ENCODE measurements around the gene CHST11. TPM values are rescaled to one million over a fixed set of nuclear protein-coding genes. Genes with fewer than 3 reads are reported as not detected.
A peak's percentile ranks its signal among the peaks of the same experiment; 100 is the strongest.

CHST11 gene
- total and polyA plus RNA-seq, 9 of the 15 experiments (the other 6 are each of a cell fraction or from before 2014, with no cell fraction given): 2.3 to 38.7 (median 15.0) TPM

DNA sequence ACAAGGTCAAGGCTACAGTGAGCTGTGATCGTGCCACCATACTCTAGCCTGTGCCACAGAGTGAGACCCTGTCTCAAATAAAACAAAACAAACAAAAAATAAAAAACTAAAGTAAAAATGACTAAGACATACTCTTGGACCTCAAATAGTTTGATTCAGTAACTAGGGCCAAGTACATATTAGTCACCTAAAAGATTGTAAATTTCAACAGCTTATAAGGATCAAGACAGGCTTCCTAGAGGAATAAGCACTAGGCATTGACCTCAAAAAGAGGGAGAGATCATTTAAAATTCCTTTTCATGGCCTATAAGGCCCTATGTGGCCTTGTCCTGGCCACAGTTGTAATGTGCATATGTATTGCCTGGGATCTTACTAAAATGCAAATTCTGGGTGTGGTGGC lies 46.0 kb upstream of the CHST11 start:
- no peaks in the 10 kb centered on the region for H3K36me3 ChIP-seq (ENCODE audit: control insufficient read depth, insufficient read depth, low read length)
- H3K9me3 ChIP-seq (replicated peaks; ENCODE audit: control insufficient read depth, insufficient read depth, low read depth, low read length): no peaks in the 10 kb centered on the region
- intact Hi-C loops (cut with micrococcal nuclease) (no loop called here), in situ Hi-C loops (cut with MboI) (no loop called here)
- POLR2A ChIA-PET: interaction anchor here (1.0 kb wide), 1 partner anchor 11 kb away, joined by 3 read pairs; no protein-coding TSS in a partner anchor
- no peaks in the 10 kb centered on the region for H3K79me2 ChIP-seq (ENCODE audit: control insufficient read depth, insufficient read depth, low read length)
- TF ChIP-seq RBM22 (IDR thresholded peaks at IDR 0.05; ENCODE audit: low read depth, low read length, poor library complexity, severe bottlenecking): no peak
- no peaks in the 10 kb centered on the region for H3K9me1 ChIP-seq (ENCODE audit: control insufficient read depth, insufficient read depth, low read length)
- H2AFZ ChIP-seq (ENCODE audit: low read depth, low read length): no peak overlapping the region
- no peak overlapping the region for H3K27ac ChIP-seq (ENCODE audit: extremely low read depth, low read depth, low read length)
- peaks cover 14% of the 10 kb centered on the region in 2 experiments; a peak in 3 of 5 replicates for H3K4me1 ChIP-seq (replicated peaks in 1 of 2; ENCODE audit: control insufficient read depth in 2 of 2, insufficient read depth in 2 of 2, low read length in 2 of 2)
- H3K4me2 ChIP-seq (ENCODE audit: insufficient read depth, low read length): no peak overlapping the region
- H3K4me3 ChIP-seq: no peak overlapping the region
- 67% methylated on average over 1 of the region's 1 CpG for WGBS (ENCODE audit: insufficient coverage, low coverage, missing lambda C conversion rate)
- H3K27me3 ChIP-seq (ENCODE audit: control insufficient read depth in 2 of 2, insufficient read depth in 2 of 2, low read length in 2 of 2): no peaks in the 10 kb centered on the region; a peak in 1 of 5 replicates
- BruUV-seq (replicated peaks): no TSS peak
- no peak for ATAC-seq
- no peak for DNase-seq (ENCODE audit: extremely low read depth in 1 of 4, low spot score in 3 of 4)
- FAIRE-seq: no peak
- no peak overlapping the region for H3K9ac ChIP-seq (ENCODE audit: insufficient read depth in 1 of 2, low read depth in 2 of 2, low read length in 2 of 2)
- CTCF ChIA-PET (ENCODE audit: low intra/inter-chr PET ratio): no interaction called here
- 0 out of 2 replicates have a peak, but pooled peaks cover 4% of the 10 kb centered on the region for H4K20me1 ChIP-seq (replicated peaks; ENCODE audit: control insufficient read depth, insufficient read depth, low read length)

DNA sequence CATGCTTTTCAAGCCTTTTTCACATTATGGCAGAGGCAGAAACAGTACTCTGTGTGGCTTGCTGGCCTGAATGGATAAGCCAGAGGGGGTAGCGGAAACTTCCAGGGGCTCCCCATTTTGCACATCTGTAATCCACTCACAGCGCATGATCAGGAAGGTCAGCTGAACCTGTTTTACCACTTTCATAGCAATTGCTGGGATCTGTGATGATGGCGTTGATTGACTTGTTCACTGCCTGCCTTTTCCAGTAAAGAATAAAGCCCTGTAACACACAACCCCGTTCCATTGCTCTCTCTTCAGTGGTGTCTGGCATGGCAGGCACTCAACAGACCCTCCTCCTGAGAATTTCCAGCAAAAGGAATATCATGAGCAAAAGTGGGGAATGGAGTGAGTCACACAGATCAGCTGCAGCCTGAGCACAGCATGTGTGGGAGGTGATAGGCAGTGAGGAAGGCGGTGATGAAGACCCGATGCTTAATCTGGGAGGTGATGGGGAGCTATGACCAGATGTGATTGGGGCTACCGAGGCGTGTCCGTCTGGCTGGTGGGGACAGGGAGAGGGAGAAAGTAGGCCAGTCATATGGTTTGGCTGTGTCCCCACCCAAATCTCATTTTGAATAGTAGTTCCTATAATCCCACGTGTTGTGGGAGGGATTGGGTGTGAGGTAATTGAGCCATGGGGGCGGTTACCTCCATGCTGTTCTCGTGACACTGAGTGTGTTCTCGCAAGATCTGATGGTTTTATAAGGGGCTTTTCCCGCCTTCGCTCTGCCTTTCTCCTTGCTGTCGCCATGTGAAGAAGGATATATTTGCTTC lies 44.7 kb upstream of the CHST11 start:
- FAIRE-seq (peak; percentile 57), DNase-seq (ENCODE audit: extremely low read depth in 1 of 4, low spot score in 3 of 4) (peak; percentile 27 to 45 (median 37)), ATAC-seq (no peak; the same call in 2 of the 3 replicates)
- ChIA-PET CTCF (ENCODE audit: low intra/inter-chr PET ratio) (no interaction called here), POLR2A (interaction anchor here (0.7 to 1.2 kb wide), 2 partner anchors 13 to 139 kb away, joined by 3 read pairs; no protein-coding TSS in a partner anchor)
- no peaks in the 10 kb centered on the region for H3K79me2 ChIP-seq (ENCODE audit: control insufficient read depth, insufficient read depth, low read length)
- intact Hi-C loops (cut with micrococcal nuclease) (no loop called here), in situ Hi-C loops (cut with MboI) (no loop called here)
- H4K20me1 ChIP-seq (replicated peaks; ENCODE audit: control insufficient read depth, insufficient read depth, low read length): 0 out of 2 replicates have a peak, but pooled peaks cover 4% of the 10 kb centered on the region
- no peak overlapping the region for H3K4me2 ChIP-seq (ENCODE audit: insufficient read depth, low read length)
- 40% methylated on average over 15 of the region's 16 CpGs for WGBS (ENCODE audit: insufficient coverage, low coverage, missing lambda C conversion rate)
- no peaks in the 10 kb centered on the region for H3K9me3 ChIP-seq (replicated peaks; ENCODE audit: control insufficient read depth, insufficient read depth, low read depth, low read length)
- H3K9ac ChIP-seq (ENCODE audit: insufficient read depth in 1 of 2, low read depth in 2 of 2, low read length in 2 of 2): no peak overlapping the region
- no peak overlapping the region for H3K4me3 ChIP-seq
- no peaks in the 10 kb centered on the region; a peak in 1 of 5 replicates for H3K27me3 ChIP-seq (ENCODE audit: control insufficient read depth in 2 of 2, insufficient read depth in 2 of 2, low read length in 2 of 2)
- no peaks in the 10 kb centered on the region for H3K36me3 ChIP-seq (ENCODE audit: control insufficient read depth, insufficient read depth, low read length)
- peaks cover 14% of the 10 kb centered on the region in 2 experiments; a peak in 3 of 5 replicates for H3K4me1 ChIP-seq (replicated peaks in 1 of 2; ENCODE audit: control insufficient read depth in 2 of 2, insufficient read depth in 2 of 2, low read length in 2 of 2)
- H2AFZ ChIP-seq (ENCODE audit: low read depth, low read length): no peak overlapping the region
- no TSS peak for BruUV-seq (replicated peaks)
- no peak overlapping the region for H3K27ac ChIP-seq (ENCODE audit: extremely low read depth, low read depth, low read length)
- no peaks in the 10 kb centered on the region for H3K9me1 ChIP-seq (ENCODE audit: control insufficient read depth, insufficient read depth, low read length)
- peak; percentile 53; the same call in 1 of the 2 replicates for TF ChIP-seq ARID1B (IDR thresholded peaks at IDR 0.05)
